Adrenal gland (tissue), 5 donors: Measurements from ENCODE around the gene WIZ.

ENCODE experiments used
- POLR2A ChIP-seq, 2 donors: fragments of 450-650 bp; IDR thresholded peaks; one replicate each; pipeline ENCODE4 v1.6.1; 2017; ENCODE audit warnings: antibody characterized with exemption in 2 of 2, mild to moderate bottlenecking in 2 of 2, moderate library complexity in 1 of 2
- TF ChIP-seq, protein P1 (sequence below), 6 experiments: fragments of 450-650 bp in 4 of 6; fragments of 200-600 bp in 2 of 6; sonication (generic) in 1 of 6; IDR thresholded peaks; 1 replicate in 5 of 6; 2 replicates in 1 of 6; pipeline versions ENCODE4 v1.5.1 to v1.8.0; 2016 to 2021; ENCODE audit warnings: antibody characterized with exemption in 6 of 6, mild to moderate bottlenecking in 2 of 6, moderate library complexity in 1 of 6
- donor health status: DM: no; HTN: no; CAD: no.

DNA sequence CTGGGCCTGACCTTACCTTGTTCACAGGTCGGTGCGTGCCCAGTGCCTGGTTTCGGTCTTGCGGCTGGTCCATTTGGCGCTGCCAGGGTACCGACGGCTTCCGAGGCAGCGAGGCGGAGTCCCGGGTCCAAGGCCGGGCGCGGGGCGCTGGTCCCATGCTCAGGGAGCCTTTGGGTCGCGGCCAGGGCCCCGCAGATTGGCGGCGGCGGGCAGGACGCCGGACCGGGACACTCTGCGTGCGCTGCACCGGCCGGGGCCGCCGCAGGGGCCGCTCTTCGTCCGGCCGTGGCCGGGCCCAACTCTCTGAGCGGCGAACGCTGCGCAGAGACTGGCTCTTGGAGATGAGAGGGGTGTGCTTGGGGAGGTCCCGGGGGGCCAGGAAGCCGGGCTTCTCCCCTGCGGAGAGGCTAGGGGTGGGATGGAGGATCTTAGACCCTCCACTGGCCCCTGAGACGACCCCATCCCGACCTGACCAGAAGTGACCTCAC lies 3.4 kb upstream of the WIZ start:
- TF ChIP-seq, protein P1, sequence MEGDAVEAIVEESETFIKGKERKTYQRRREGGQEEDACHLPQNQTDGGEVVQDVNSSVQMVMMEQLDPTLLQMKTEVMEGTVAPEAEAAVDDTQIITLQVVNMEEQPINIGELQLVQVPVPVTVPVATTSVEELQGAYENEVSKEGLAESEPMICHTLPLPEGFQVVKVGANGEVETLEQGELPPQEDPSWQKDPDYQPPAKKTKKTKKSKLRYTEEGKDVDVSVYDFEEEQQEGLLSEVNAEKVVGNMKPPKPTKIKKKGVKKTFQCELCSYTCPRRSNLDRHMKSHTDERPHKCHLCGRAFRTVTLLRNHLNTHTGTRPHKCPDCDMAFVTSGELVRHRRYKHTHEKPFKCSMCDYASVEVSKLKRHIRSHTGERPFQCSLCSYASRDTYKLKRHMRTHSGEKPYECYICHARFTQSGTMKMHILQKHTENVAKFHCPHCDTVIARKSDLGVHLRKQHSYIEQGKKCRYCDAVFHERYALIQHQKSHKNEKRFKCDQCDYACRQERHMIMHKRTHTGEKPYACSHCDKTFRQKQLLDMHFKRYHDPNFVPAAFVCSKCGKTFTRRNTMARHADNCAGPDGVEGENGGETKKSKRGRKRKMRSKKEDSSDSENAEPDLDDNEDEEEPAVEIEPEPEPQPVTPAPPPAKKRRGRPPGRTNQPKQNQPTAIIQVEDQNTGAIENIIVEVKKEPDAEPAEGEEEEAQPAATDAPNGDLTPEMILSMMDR (IDR thresholded peaks at IDR 0.05), result peak in 5 of 6 experiments; percentile 21 to 50 (median 41)
- TF ChIP-seq POLR2A (IDR thresholded peaks at IDR 0.05), result no peak
